Adrenal gland (tissue), 12 donors: Measurements from ENCODE around the gene UNC5C. TPM values are rescaled to one million over a fixed set of nuclear protein-coding genes. Genes with fewer than 3 reads are reported as not detected.

Experiments used
- DNase-seq, 7 donors: peaks; one replicate each; pipeline ENCODE4 v3.0.0-alpha.2; 2019 to 2020
- H3K27ac ChIP-seq, 5 donors: fragments of 200-600 bp; sonication (generic) in 4 of 5; 1 replicate in 3 of 5; 2 replicates in 2 of 5; pipeline versions ENCODE4 v1.5.1 to v1.8.0; 2016 to 2020; ENCODE audit warnings: mild to moderate bottlenecking in 1 of 5
- H3K27me3 ChIP-seq: fragments of 200-600 bp; 2 replicates; pipeline ENCODE4 v1.8.0; 2021
- H3K36me3 ChIP-seq, 2 donors: fragments of 200-600 bp; replicated peaks in 1 of 2; 1 replicate in 1 of 2; 2 replicates in 1 of 2; pipeline versions ENCODE4 v1.5.1 to v1.8.0; 2018 to 2022
- H3K4me1 ChIP-seq, 2 donors: fragments of 200-600 bp; replicated peaks in 1 of 2; 1 replicate in 1 of 2; 2 replicates in 1 of 2; pipeline versions ENCODE4 v1.5.1 to v1.8.0; 2018 to 2021
- H3K4me3 ChIP-seq, 4 donors: fragments of 200-600 bp; sonication (generic) in 3 of 4; one replicate each; pipeline ENCODE4 v1.5.1; 2016 to 2018
- H3K9me3 ChIP-seq, 3 donors: fragments of 200-600 bp; sonication (generic) in 1 of 3; replicated peaks in 1 of 3; 1 replicate in 2 of 3; 2 replicates in 1 of 3; pipeline versions ENCODE4 v1.5.1 to v1.8.0; 2016 to 2021
- CTCF ChIP-seq, 6 experiments: fragments of 450-650 bp in 4 of 6; fragments of 200-600 bp in 2 of 6; sonication (generic) in 1 of 6; IDR thresholded peaks; 1 replicate in 5 of 6; 2 replicates in 1 of 6; pipeline versions ENCODE4 v1.5.1 to v1.8.0; 2016 to 2021; ENCODE audit warnings: antibody characterized with exemption in 6 of 6, mild to moderate bottlenecking in 2 of 6, moderate library complexity in 1 of 6
- POLR2A ChIP-seq, 2 donors: fragments of 450-650 bp; IDR thresholded peaks; one replicate each; pipeline ENCODE4 v1.6.1; 2017; ENCODE audit warnings: antibody characterized with exemption in 2 of 2, mild to moderate bottlenecking in 2 of 2, moderate library complexity in 1 of 2
- WGBS, 4 donors: extraction: QIAGEN DNeasy Blood & Tissue Kit in 2 of 4; methylation state at CpG; one replicate each; pipeline versions ENCODE4 v1.1.5 to v1.1.7; 2013 to 2017; 5-methylcytosine and 5-hydroxymethylcytosine counted together
- intact Hi-C, 2 donors: fragments of 100-400 bp; cut with DNase I; formaldehyde crosslinking; loops; one replicate each; pipeline versions ENCODE4 v1.14.1 to v1.15.0; 2022 to 2023
- polyA plus RNA-seq, 3 donors: library from polyadenylated mRNA; stranded (reverse); fragments of 200-250 nt in 2 of 3; fragments of 350-450 nt in 1 of 3; fragmentation: Illumina TruSeq in 1 of 3; extraction: RNeasy Lipid Tissue Mini Kit (QIAGEN cat#74804) in 1 of 3; gene quantifications; one replicate each; pipeline ENCODE4 v1.2.3, GENCODE V29; 2013 to 2014
- total RNA-seq, 9 donors: library from RNA; depleted of rRNA in 4 of 9; stranded (reverse); fragments of >200 nt in 4 of 9; fragments of 120-200 nt in 1 of 9; fragmentation: NEBNext Ultra II Directional in 1 of 9; extraction: Animal tissue kit (Norgen Biotek cat#: 25700) in 1 of 9; gene quantifications; one replicate each; pipeline versions ENCODE4 v1.1.0 to v1.2.4, GENCODE V29; 2013 to 2023
- donor health status: healthy with polysubstance abuse.
- donor health status: Bipolar disorder and iron deficiency.
- donor health status: DM: yes; HTN: yes; CAD: no.
- donor health status: DM: no; HTN: no; CAD: no.
- donor health status: DM: no; HTN: no; CAD: no.
- donor health status: DM: yes; HTN: yes; CAD: no.

The UNC5C gene
- total and polyA plus RNA-seq, 12 donors: 4.7 to 33.5 (median 23.8) TPM

- H3K4me1 ChIP-seq: no peaks in the 10 kb centered on the region
- 47 to 79% (median 51%) methylated on average over 5 of the region's 5 CpGs for WGBS, 4 donors
- intact Hi-C loops: no loop called here
- no peak for DNase-seq
- H3K4me3 ChIP-seq: no peak overlapping the region
- no peaks in the 10 kb centered on the region for H3K27me3 ChIP-seq
- TF ChIP-seq CTCF (IDR thresholded peaks at IDR 0.05) (no peak), POLR2A (IDR thresholded peaks at IDR 0.05) (no peak)
- peaks cover 0 to 4% of the 10 kb centered on the region in 2 donors for H3K36me3 ChIP-seq
- no peak overlapping the region for H3K27ac ChIP-seq
- H3K9me3 ChIP-seq: no peaks in the 10 kb centered on the region
Measured at GRCh38 chr4:95204873-95205272, 343.9 kb downstream of the UNC5C start.

- TF ChIP-seq CTCF (IDR thresholded peaks at IDR 0.05) (no peak), POLR2A (IDR thresholded peaks at IDR 0.05) (no peak)
- DNase-seq: no peak
- no peak overlapping the region for H3K27ac ChIP-seq
- H3K4me3 ChIP-seq: no peak overlapping the region
- 78 to 90% (median 85%) methylated on average over 8 of the region's 8 CpGs for WGBS, 4 donors
- H3K36me3 ChIP-seq: peaks cover 0 to 4% of the 10 kb centered on the region in 2 donors
- no peaks in the 10 kb centered on the region for H3K9me3 ChIP-seq
- H3K27me3 ChIP-seq: no peaks in the 10 kb centered on the region
- no peaks in the 10 kb centered on the region for H3K4me1 ChIP-seq
- intact Hi-C loops: no loop called here
Measured at GRCh38 chr4:95204267-95204844, 344.4 kb downstream of the UNC5C start.

- Histone ChIP-seq H3K4me1 (peaks cover 0 to 8% of the 10 kb centered on the region in 2 donors), H3K27me3 (no peaks in the 10 kb centered on the region), H3K4me3 (no peak overlapping the region), H3K36me3 (peaks cover 0 to 4% of the 10 kb centered on the region in 2 donors), H3K9me3 (no peaks in the 10 kb centered on the region), H3K27ac (no peak overlapping the region)
- no peak for DNase-seq
- TF ChIP-seq POLR2A (IDR thresholded peaks at IDR 0.05): no peak
- TF ChIP-seq CTCF (IDR thresholded peaks at IDR 0.05): no peak
- WGBS, 4 donors: 83 to 93% (median 91%) methylated on average over 7 of the region's 7 CpGs
- intact Hi-C loops: no loop called here
Measured at GRCh38 chr4:95198961-95199360, 349.8 kb downstream of the UNC5C start.

GRCh38 chr4:95197353-95197752, 351.4 kb downstream of the UNC5C start:
- Histone ChIP-seq H3K4me1 (peaks cover 0 to 8% of the 10 kb centered on the region in 2 donors), H3K9me3 (no peaks in the 10 kb centered on the region), H3K4me3 (no peak overlapping the region), H3K27ac (no peak overlapping the region), H3K27me3 (no peaks in the 10 kb centered on the region), H3K36me3 (peaks cover 0 to under 1% of the 10 kb centered on the region in 2 donors)
- intact Hi-C loops: no loop called here
- DNase-seq: no peak
- WGBS, 4 donors: 79 to 82% (median 80%) methylated on average over 6 of the region's 6 CpGs
- TF ChIP-seq CTCF (IDR thresholded peaks at IDR 0.05) (no peak), POLR2A (IDR thresholded peaks at IDR 0.05) (no peak)
